ENCODE data around the gene NSUN2. TPM values are rescaled to one million over a fixed set of nuclear protein-coding genes. Genes with fewer than 3 reads are reported as not detected.
A peak's percentile ranks its signal among the peaks of the same experiment; 100 is the strongest.

The NSUN2 gene
- total and polyA plus RNA-seq, 2 of the 4 experiments (the other 2 are of a cell fraction): 51.1 to 61.1 TPM

DNA sequence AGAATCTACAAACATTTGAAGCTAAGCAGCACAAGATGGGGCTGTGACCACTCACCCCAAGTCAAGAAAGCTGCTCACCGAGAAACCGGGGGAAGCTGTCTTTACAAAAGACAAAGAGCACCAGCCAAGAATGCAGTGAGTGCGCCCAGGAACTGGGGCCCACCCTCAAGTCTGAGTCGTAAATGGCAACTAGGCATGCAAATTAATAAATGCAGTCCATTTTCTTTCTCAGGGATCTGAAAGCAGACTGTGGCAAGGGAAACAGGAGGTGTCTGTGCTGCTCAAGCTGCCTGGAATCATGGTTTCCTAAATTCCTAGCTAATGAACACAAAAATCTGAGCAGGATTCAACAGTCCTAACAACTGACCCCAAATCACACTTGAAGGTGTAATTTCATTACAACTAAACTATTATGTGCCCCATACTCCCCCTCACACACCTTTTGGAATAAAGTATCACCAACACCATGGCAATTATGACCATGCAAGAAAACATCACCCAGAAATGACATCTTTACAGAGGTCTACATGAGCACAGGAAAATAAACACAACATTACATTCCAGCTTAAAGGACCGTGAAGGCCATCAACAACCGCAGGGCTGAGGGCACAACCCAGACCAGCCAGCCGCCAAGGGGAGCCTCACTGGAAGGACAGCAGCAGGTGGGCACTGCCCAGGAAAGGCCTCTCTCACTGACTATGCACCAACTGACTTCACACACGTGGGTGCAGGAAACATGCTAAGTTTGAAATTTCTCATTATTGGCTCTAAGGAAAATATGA, 17.6 kb downstream of the NSUN2 start:
- no peak overlapping the region for H4K91ac ChIP-seq (ENCODE audit: insufficient read depth, low read depth, low read length)
- H2AK9ac ChIP-seq (replicated peaks; ENCODE audit: low read depth, low read length, poor library complexity): no peak overlapping the region
- no peak overlapping the region for H2BK15ac ChIP-seq (ENCODE audit: low read depth, low read length)
- ATAC-seq (ENCODE audit: low read depth) (peak; percentile 51), DNase-seq (peak; percentile 28)
- H2AK5ac ChIP-seq (ENCODE audit: low read depth, low read length): no peak overlapping the region
- H3K4me3 ChIP-seq (ENCODE audit: insufficient read depth, low read depth, low read length): no peak overlapping the region
- ChIA-PET CTCF (no interaction called here), POLR2A (ENCODE audit: unreplicated experiment) (no interaction called here)
- H3K79me1 ChIP-seq (ENCODE audit: low read depth in 1 of 2, low read length in 2 of 2): peaks cover 25 to 35% of the 10 kb centered on the region in 2 experiments
- no peak overlapping the region for H3K9ac ChIP-seq (ENCODE audit: low read depth, low read length)
- no peak overlapping the region for H4K5ac ChIP-seq (ENCODE audit: low read depth, low read length)
- no peaks in the 10 kb centered on the region for H3K27me3 ChIP-seq (ENCODE audit: control insufficient read depth, insufficient read depth, low read length)
- H2BK20ac ChIP-seq (ENCODE audit: low read depth, low read length): no peak overlapping the region
- H3K14ac ChIP-seq (replicated peaks; ENCODE audit: low read depth, low read length): no peak overlapping the region
- H3K27ac ChIP-seq (ENCODE audit: insufficient read depth, low read length): no peak overlapping the region
- no peak overlapping the region for H2BK120ac ChIP-seq (ENCODE audit: low read depth, low read length)
- H4K20me1 ChIP-seq (ENCODE audit: insufficient read depth, low read length): peaks cover 38% of the 10 kb centered on the region
- H4K8ac ChIP-seq (ENCODE audit: low read depth in 2 of 2, low read length in 2 of 2): no peak overlapping the region
- H3K23ac ChIP-seq (ENCODE audit: low read depth, low read length): no peak overlapping the region
- H3K56ac ChIP-seq (ENCODE audit: extremely low read depth, insufficient read depth, low read length): no peak overlapping the region
- in situ Hi-C loops (cut with MboI; ENCODE audit: low sequenced_read_pairs): no loop called here
- WGBS, 2 experiments (ENCODE audit: extremely low coverage in 2 of 2, insufficient read length in 1 of 2): no CpG with 5 or more reads among the region's 8 CpGs
- no peak overlapping the region for H3K4ac ChIP-seq (ENCODE audit: low read depth, low read length)
- BruUV-seq (replicated peaks): no TSS peak
- no peaks in the 10 kb centered on the region for H3K9me1 ChIP-seq (ENCODE audit: insufficient read depth, low read length)
- H2BK5ac ChIP-seq (ENCODE audit: low read depth, low read length, poor library complexity, severe bottlenecking): no peak overlapping the region
- no peak overlapping the region for H3K4me2 ChIP-seq (ENCODE audit: low read depth, low read length)
- H3K36me3 ChIP-seq (ENCODE audit: control insufficient read depth, insufficient read depth, low read length): peaks cover 60% of the 10 kb centered on the region
- H3K9me3 ChIP-seq (ENCODE audit: control insufficient read depth, insufficient read depth, low read length): no peaks in the 10 kb centered on the region
- dilution Hi-C loops (cut with HindIII; ENCODE audit: low sequenced_read_pairs, unreplicated experiment): no loop called here
- H3K4me1 ChIP-seq (ENCODE audit: control insufficient read depth, insufficient read depth, low read length): no peaks in the 10 kb centered on the region
- no peak for TF ChIP-seq SMC3 (IDR thresholded peaks at IDR 0.05; ENCODE audit: low read depth, low read length)
- TF ChIP-seq, protein P1, sequence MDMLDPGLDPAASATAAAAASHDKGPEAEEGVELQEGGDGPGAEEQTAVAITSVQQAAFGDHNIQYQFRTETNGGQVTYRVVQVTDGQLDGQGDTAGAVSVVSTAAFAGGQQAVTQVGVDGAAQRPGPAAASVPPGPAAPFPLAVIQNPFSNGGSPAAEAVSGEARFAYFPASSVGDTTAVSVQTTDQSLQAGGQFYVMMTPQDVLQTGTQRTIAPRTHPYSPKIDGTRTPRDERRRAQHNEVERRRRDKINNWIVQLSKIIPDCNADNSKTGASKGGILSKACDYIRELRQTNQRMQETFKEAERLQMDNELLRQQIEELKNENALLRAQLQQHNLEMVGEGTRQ (IDR thresholded peaks at IDR 0.05; ENCODE audit: low read depth, low read length): no peak
- TF ChIP-seq MAZ (IDR thresholded peaks at IDR 0.05; ENCODE audit: borderline replicate concordance, low read depth, low read length): no peak
- TF ChIP-seq FOS (IDR thresholded peaks at IDR 0.05; ENCODE audit: low read depth, low read length): no peak
- no peak for TF ChIP-seq RFX5 (IDR thresholded peaks at IDR 0.05; ENCODE audit: low read depth, low read length)
- no peak overlapping the region for H2AFZ ChIP-seq (replicated peaks; ENCODE audit: low read length, poor library complexity)
- no peak overlapping the region for H3K18ac ChIP-seq (ENCODE audit: low read depth, low read length)
- intact Hi-C loops (cut with micrococcal nuclease): loop anchor here (5.0 kb wide), 1 partner anchor 132 kb away; no protein-coding TSS in a partner anchor
